Suprapubic skin (tissue), 4 donors: ENCODE measurements around the gene EFCAB8.

Source experiments
- CTCF ChIP-seq, 2 donors: fragments of 200-600 bp in 1 of 2; fragments of 450-650 bp in 1 of 2; sonication (generic) in 1 of 2; IDR thresholded peaks; one replicate each; pipeline ENCODE4 v1.5.1; 2016 to 2019; ENCODE audit warnings: antibody characterized with exemption in 2 of 2, mild to moderate bottlenecking in 1 of 2, moderate library complexity in 1 of 2
- EP300 ChIP-seq: sonication (generic); formaldehyde crosslinking; IDR thresholded peaks from one replicate; pipeline ENCODE4 v1.6.1; 2017; ENCODE audit warnings: antibody characterized with exemption
- POLR2A ChIP-seq, 2 donors: fragments of 450-650 bp; IDR thresholded peaks; one replicate each; pipeline ENCODE4 v1.6.1; 2017; ENCODE audit warnings: antibody characterized with exemption in 2 of 2, mild to moderate bottlenecking in 2 of 2, moderate library complexity in 2 of 2
- POLR2AphosphoS5 ChIP-seq, 3 donors: sonication (generic); formaldehyde crosslinking; IDR thresholded peaks; one replicate each; pipeline ENCODE4 v1.6.1; 2017; ENCODE audit warnings: antibody characterized with exemption in 3 of 3

- TF ChIP-seq CTCF (IDR thresholded peaks at IDR 0.05): no peak
- no peak for TF ChIP-seq POLR2A (IDR thresholded peaks at IDR 0.05)
- no peak for TF ChIP-seq EP300
- TF ChIP-seq POLR2AphosphoS5 (IDR thresholded peaks at IDR 0.05): no peak
Measured at GRCh38 chr20:32982617-32983458, 124.1 kb downstream of the EFCAB8 start.
